HTR-8/SVneo (cell line): Measurements from ENCODE around the gene PHLDA2.
"Not testable (repeated sequence)": the region's sequence is repeated elsewhere in the genome, so short reads cannot be mapped to it uniquely, and the experiment has no call there.

Source experiments
- DNase-seq: peaks from one replicate; pipeline ENCODE4 v3.0.0; 2011; ENCODE audit warnings: low spot score, mixed read lengths; ENCODE audit not compliant: insufficient read length
- FAIRE-seq: peaks from 2 replicates; lab custom pipeline; 2011; peaks lifted over from hg19 to GRCh38; lab: Jason Lieb, UNC

Gene PHLDA2

GRCh38 chr11:2945757-2946287 lies 16.6 kb upstream of the PHLDA2 start:
- no peak for FAIRE-seq
- no peak for DNase-seq

DNA sequence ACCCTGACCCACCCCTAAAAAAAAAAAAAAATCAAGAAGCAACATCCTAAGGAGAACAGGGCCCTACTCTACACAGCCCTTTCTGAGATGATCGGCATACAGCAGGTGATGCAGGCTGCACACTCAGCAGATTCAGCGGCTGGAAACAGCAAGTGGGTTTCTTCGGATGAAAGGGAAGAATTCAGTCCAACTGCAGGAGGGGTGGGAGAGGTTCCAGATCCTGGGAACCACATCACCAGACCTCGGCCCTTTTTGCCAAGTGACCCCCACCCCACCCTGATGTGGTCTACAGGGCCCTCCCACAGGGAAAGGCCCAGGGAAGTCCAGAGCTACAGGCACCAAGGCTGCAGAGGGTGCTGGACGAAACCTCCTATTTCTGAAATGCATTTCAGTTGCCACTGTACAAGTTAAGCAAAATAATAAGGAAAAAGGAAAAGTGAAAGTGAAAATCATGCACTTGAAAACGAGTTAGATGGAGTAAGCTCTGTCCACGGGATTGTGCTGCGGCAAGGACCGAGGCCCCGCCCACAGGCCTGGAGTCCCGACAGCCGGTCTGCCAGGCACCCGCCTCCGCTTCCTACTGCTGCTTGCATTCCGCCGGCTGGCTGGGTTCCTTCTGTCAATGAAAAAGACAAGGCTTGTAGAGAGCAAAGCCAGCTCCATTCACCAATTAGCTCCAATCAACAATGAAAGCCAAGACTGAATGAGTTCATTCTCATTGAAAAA lies 16.0 kb upstream of the PHLDA2 start:
- no peak for DNase-seq

DNA sequence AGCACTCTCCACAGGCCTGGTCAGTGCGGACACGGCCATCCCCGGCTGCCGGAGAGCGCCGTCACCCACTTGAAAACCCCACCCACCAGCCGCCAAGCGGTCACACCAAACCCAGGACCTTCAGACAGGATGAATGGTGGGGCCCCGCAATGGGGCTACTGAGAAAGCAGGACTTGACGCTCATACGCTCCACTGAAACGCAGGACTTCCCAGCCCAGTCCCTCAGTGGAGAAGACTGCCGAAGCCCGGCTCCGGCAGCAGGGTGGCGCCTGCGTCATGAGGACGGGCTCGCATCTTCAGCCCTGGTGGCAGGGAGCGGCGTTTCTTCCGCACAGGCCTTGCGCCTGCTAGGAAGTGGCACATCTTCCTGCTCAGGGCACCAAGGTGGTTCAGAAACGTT lies 15.3 kb upstream of the PHLDA2 start:
- FAIRE-seq (no peak), DNase-seq (no peak)

More for the DNA sequence above, 16.0 kb upstream of the PHLDA2 start:
- FAIRE-seq, result no peak

DNA sequence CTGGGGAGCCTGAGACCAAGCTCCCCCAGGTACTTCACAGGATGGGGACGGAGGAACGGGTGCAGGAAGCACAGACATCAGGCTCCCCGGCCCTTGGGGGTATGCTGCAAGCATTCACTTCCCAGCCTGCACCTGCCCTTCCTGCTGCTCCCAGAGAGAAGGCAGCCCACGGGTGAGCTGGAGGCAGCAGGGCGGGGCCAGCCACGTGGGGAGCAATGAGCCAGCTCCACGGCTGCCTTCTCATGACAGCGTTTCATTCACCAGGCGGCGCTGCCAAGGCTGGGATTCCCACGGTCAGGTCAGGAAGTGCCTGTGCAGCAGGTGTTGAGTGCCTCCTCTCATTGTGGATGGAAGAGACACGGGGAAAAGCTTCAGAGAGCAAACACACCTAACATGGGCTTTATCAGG lies 14.5 kb upstream of the PHLDA2 start:
- DNase-seq (no peak), FAIRE-seq (no peak)

GRCh38 chr11:2942872-2943710 lies 13.9 kb upstream of the PHLDA2 start:
- FAIRE-seq (no peak), DNase-seq (no peak)

GRCh38 chr11:2942447-2942846 lies 13.2 kb upstream of the PHLDA2 start:
- FAIRE-seq (no peak), DNase-seq (no peak)

- FAIRE-seq (no peak), DNase-seq (no peak)
Measured at GRCh38 chr11:2940921-2941821, 12.0 kb upstream of the PHLDA2 start.

DNA sequence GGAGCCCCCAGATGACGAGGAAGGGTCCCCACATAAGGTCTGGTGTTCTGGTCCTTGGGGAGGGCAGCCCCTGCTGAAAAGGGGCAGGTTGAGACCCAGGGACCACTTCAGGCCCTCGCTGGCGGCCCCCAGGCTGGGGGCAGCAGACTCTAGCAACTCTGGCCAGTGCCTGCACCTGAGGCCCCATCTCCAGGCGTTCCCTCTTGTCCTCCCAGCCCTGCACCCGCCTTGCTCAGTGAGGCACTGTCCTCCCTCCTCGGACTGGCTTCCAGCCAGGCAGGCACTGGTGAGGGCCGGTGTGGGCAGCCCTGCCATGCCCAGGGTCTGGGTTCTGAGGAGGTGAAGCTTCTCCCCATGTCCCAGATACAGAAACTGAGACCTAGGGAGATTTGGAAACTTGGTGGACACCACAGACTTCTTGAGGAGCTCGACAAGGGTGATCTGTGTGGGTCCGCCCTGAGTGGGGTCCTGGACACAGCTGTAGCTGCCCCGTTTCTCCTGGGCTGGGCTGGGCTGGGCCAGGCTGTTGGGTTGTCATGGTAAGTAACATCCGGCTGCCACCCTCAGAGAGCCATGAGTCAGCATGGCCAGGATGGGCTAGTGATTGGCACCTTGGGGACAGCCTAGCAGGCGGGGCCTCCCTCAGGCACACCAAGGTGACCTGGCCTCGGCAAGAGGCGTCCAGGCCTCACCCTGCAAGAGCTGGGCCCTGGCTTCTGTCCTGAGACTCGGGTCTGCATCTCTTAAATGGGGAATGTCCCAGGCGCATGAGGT lies 11.1 kb upstream of the PHLDA2 start:
- FAIRE-seq, result no peak
- DNase-seq, result peak; percentile 53

DNA sequence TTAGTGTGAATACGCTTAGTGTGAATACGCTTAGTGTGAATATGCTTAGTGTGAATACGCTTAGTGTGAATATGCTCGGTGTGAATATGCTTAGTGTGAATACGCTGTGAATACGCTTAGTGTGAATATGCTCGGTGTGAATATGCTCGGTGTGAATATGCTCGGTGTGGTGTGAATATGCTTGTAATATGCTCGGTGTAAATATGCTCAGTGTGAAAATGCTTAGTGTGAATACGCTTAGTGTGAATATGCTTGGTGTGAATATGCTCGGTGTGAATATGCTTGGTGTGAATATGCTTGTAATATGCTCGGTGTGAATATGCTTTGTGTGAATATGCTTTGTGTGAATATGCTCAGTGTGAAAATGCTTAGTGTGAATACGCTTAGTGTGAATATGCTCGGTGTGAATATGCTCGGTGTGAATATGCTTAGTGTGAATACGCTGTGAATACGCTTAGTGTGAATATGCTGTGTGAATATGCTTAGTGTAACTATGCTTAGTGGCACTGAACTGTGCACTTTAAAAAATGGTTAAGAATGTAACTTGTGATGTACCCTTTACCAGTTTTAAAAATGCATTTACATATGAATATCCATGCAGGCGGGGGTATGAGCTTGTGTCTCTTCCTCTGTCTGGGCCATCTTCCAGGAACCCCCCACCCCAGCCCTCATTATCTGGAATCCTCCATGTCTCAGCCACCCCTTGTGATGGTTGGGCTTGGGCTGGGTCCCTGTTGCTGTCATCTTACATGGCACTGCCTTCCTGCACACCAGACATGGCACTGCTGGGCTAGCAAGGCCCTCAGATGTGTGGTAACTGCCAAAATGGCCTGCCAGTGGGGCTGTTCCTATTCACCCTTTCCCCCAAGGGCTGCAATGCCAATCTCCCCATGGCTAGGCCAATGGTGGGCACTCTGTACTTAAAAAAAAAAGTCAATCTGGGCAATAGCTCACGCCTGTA lies 9.5 kb upstream of the PHLDA2 start:
- DNase-seq, FAIRE-seq: not testable (repeated sequence)

DNA sequence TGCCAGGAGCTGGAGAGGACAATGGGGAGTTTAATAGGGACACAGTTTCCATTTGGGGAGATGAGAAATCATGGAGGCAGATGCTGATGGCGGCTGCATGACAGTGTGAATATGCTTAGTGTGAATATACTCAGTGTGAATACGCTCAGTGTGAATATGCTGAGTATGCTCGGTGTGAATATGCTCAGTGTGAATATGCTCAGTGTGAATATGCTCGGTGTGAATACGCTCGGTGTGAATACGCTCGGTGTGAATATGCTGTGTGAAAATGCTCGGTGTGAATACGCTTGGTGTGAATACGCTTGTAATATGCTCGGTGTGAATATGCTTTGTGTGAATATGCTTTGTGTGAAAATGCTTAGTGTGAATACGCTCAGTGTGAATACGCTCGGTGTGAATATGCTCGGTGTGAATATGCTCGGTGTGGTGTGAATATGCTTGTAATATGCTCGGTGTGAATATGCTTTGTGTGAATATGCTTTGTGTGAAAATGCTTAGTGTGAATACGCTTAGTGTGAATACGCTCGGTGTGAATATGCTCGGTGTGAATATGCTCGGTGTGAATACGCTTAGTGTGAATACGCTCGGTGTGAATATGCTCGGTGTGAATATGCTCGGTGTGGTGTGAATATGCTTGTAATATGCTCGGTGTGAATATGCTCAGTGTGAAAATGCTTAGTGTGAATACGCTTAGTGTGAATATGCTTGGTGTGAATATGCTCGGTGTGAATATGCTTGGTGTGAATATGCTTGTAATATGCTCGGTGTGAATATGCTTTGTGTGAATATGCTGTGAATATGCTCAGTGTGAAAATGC lies 8.6 kb upstream of the PHLDA2 start:
- not testable (repeated sequence) for DNase-seq, FAIRE-seq

DNA sequence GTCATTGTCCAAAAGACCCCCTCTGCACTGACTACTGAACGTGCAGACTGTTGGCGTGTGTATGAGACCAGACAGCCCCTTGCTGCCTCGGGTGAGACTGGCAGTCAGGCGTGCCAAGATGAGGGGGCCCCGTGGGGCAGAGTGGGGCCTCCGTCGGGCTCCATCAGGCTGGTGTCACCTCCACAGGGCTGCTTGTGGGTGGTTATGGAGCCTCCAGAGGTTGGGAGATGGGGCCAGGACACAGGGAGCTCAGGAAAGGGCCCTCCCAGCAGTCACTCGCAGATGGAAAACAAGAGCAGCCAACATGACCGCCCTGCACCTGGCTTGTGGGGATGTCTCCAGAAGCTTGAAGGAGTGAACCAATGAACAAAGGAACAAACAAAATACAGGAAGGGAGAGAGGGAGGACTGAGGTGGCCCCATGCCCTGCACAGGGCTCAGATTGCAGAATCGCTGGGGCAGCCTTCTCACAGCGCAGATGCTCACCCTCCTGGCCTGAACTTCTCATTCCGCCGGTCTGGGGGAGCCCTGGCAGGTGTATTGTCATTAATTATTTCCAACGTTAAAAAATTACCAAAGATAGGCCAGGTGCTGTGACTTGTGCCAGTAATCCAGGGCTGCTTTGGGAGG lies 5.5 kb upstream of the PHLDA2 start:
- DNase-seq (no peak), FAIRE-seq (no peak)

DNA sequence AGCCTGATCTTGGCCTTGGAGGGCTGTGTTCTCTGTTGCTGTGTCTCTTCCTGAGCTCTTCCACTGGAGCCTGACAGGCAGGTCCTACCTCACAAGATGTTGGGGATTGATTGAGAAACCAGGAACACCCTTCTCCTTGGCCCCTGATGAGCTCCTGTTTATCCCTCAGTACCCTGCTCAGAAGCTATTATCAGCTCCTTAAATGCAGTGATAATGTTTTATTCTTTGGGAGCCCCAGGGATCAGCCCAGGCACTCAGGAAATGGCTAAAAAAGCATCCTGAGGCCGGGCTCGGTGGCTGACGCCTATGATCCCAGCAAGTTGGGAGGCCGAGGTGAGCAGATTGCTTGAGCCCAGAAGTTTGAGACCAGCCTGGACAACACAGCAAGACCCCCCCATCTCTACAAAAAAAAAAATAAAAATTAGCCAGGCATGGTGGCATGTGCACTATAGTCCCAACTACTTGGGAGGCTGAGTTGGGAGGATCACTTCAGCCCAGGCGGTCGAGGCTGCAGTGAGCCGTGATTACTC lies 4.9 kb upstream of the PHLDA2 start:
- FAIRE-seq, result no peak
- DNase-seq, result no peak

DNA sequence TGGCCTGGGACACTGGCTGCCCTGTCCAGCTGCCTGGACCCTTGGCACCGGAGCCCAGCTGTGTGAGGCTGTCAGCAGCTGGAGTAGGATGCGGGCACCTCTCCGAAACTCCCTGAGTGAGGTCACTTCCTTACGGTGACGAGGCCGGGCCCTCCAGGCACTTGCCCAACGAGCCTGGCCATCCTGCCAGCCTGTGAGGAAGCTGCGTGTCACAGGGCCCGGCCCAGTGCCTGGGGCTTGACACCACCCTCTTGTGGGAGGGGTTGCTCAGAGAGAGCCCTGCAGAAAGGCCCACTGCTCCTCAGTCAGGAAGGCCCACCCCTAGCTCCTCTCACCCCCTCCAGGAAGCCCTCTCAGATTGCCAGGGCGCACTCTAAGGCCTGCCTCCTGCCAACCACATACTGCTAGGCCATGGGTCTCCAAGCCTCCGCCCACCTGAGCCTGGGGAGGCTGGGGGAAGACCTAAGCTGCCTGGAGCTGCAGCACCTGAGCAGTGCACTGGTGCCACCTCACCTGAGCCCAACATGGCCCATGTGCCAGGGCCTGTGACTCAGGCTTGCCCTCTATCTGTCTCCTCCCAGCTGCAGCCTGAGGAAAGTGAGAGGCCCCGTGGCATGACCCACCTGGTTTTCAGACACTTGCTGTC lies 4.3 kb upstream of the PHLDA2 start:
- peak; percentile 59 for DNase-seq

GRCh38 chr11:2932850-2933251 lies 3.6 kb upstream of the PHLDA2 start:
- no peak for FAIRE-seq
- no peak for DNase-seq

More for the DNA sequence above, 4.3 kb upstream of the PHLDA2 start:
- peak; percentile 44 for FAIRE-seq

DNA sequence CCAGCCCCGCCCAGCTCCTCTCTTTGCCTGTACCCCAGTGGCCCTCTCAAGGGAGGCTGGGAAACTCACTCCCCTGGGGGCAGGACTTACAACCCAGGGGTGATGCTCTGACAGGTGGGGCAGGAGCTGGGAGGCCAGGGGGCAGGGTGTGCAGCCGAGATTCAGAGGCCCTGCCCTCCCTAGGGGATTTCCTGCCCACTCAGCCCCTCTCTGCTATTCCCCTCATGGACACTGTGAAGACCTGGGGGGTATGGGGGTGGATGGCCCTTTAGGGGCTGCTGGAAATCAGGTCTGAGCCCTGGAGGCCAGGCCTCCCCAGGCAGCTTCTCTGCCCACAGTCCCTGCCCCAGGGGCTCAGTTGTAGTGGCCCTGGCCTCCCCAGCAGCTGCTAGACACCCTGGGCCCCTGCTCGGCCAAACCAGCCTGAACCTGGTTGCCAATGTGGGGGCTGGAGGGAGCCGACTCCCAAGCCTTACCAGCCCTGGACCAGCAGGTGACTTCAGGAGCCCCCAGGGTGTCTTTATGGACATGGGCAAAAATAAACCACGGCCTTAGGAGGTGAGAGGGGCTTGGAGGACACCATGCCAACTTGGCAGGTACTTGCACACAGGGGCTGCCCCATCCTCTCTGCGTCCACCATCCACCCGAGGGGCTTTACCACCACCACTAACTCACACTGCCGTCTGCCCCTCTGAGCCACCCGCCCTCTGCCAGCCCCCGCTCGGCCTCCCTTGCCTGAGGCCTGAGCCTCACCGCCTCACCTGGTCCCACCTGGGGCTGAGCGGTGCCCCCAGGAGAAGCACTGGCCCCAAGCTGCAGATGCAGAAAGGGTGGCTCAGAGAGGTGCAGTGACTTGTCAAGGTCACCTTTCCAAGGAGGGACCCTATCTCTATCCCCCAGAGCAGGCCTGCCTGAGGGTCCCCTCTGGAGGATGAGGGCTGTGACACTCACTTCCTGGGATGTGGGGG lies 2.8 kb upstream of the PHLDA2 start:
- no peak for FAIRE-seq
- no peak for DNase-seq
